Nephron progenitor cell (in vitro differentiated cells): ENCODE measurements around the gene TYRP1.

Source experiments
- DNase-seq: peaks from one replicate; pipeline ENCODE4 v3.0.0; 2021
- H3K27ac Mint-ChIP-seq: 2 replicates; pipeline ENCODE4 v1.8.0; 2021; ENCODE audit warnings: mild to moderate bottlenecking, moderate library complexity, mixed read lengths
- H3K27me3 Mint-ChIP-seq: 2 replicates; pipeline ENCODE4 v1.8.0; 2021; ENCODE audit warnings: mild to moderate bottlenecking, low read depth, mixed read lengths; ENCODE audit not compliant: poor library complexity
- H3K36me3 Mint-ChIP-seq: 2 replicates; pipeline ENCODE4 v1.8.0; 2021; ENCODE audit warnings: low read depth, mixed read lengths
- H3K4me1 Mint-ChIP-seq: 2 replicates; pipeline ENCODE4 v1.8.0; 2021; ENCODE audit warnings: mixed read lengths
- H3K4me3 Mint-ChIP-seq: 2 replicates; pipeline ENCODE4 v1.8.0; 2021; ENCODE audit warnings: mild to moderate bottlenecking, moderate library complexity, mixed read lengths
- H3K9me3 Mint-ChIP-seq: 2 replicates; pipeline ENCODE4 v1.8.0; 2021; ENCODE audit warnings: mild to moderate bottlenecking, moderate library complexity, mixed read lengths
- TF ChIP-seq, protein P1 (sequence below): fragments of 200-600 bp; sonication (generic); IDR thresholded peaks from 2 replicates; pipeline ENCODE4 v1.5.0; 2021; ENCODE audit warnings: antibody characterized with exemption

The TYRP1 gene

DNA sequence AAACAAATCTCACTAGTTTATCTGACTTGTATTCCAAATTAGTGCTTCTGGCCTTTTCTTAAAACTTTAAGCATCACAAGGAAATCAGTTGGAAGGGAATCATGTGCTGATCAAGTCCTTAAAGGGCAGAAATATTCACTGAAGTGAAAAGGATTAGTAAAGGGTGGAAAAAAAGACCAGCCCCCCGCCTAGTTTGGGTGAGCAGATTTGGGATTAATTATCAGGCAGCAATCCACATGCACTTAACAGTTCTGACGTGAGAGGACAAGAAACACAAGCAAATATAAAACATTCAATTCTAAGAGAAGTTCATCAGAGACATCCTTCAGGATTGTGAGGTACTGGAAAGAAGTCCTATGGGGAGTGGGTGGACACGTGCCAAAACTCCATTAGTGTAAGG, at the start of gene TYRP1:
TSS of gene TYRP1 (plus strand) at position 245 of the 400 bp plus-strand sequence. CDS start 612 bp downstream, outside the sequence.
- Mint-ChIP-seq H3K36me3 (no peaks in the 10 kb centered on the region), H3K4me3 (no peak within 1 kb of the TSS), H3K9me3 (no peaks in the 10 kb centered on the region), H3K27ac (no peak within 1 kb of the TSS), H3K4me1 (peaks cover 12% of the 10 kb centered on the region), H3K27me3 (no peaks in the 10 kb centered on the region)
- TF ChIP-seq, protein P1, sequence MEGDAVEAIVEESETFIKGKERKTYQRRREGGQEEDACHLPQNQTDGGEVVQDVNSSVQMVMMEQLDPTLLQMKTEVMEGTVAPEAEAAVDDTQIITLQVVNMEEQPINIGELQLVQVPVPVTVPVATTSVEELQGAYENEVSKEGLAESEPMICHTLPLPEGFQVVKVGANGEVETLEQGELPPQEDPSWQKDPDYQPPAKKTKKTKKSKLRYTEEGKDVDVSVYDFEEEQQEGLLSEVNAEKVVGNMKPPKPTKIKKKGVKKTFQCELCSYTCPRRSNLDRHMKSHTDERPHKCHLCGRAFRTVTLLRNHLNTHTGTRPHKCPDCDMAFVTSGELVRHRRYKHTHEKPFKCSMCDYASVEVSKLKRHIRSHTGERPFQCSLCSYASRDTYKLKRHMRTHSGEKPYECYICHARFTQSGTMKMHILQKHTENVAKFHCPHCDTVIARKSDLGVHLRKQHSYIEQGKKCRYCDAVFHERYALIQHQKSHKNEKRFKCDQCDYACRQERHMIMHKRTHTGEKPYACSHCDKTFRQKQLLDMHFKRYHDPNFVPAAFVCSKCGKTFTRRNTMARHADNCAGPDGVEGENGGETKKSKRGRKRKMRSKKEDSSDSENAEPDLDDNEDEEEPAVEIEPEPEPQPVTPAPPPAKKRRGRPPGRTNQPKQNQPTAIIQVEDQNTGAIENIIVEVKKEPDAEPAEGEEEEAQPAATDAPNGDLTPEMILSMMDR: no peak
- no peak for DNase-seq

- no peak for DNase-seq
- no peaks in the 10 kb centered on the region for H3K9me3 Mint-ChIP-seq
- no peak overlapping the region for H3K4me3 Mint-ChIP-seq
- H3K36me3 Mint-ChIP-seq: no peaks in the 10 kb centered on the region
- no peaks in the 10 kb centered on the region for H3K27me3 Mint-ChIP-seq
- TF ChIP-seq, protein P1: no peak
- H3K4me1 Mint-ChIP-seq: peaks cover 7% of the 10 kb centered on the region
- no peak overlapping the region for H3K27ac Mint-ChIP-seq
Measured at GRCh38 chr9:12643686-12644085, 49.5 kb upstream of the TYRP1 start.

GRCh38 chr9:12648925-12649324, 44.3 kb upstream of the TYRP1 start:
- no peak overlapping the region for H3K4me3 Mint-ChIP-seq
- DNase-seq: no peak
- H3K27me3 Mint-ChIP-seq: no peaks in the 10 kb centered on the region
- H3K27ac Mint-ChIP-seq: no peak overlapping the region
- H3K9me3 Mint-ChIP-seq: no peaks in the 10 kb centered on the region
- H3K36me3 Mint-ChIP-seq: no peaks in the 10 kb centered on the region
- no peaks in the 10 kb centered on the region for H3K4me1 Mint-ChIP-seq
- TF ChIP-seq, protein P1: no peak

DNA sequence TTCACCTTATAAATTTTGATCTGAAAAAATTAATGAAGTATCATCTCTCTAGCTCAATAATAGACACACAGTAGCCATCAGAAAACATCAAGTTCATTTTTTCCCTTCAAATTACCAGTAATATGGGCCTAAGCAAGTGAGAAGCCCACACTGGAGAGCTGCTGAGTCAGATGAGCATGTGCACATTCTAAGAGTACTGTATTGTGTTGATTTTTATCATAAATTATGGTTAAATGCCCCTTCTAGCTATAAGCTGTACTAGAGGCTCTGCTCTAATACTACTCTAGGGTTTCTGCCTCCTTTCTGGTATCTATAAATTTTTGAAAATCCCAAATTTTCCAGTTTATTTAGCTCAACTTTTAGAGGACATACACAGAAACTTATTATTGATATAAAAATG, 42.1 kb upstream of the TYRP1 start:
- TF ChIP-seq, protein P1: no peak
- Mint-ChIP-seq H3K4me1 (no peaks in the 10 kb centered on the region), H3K27ac (no peak overlapping the region), H3K4me3 (no peak overlapping the region), H3K27me3 (no peaks in the 10 kb centered on the region), H3K9me3 (no peaks in the 10 kb centered on the region), H3K36me3 (no peaks in the 10 kb centered on the region)
- no peak for DNase-seq

GRCh38 chr9:12652973-12653372, 40.2 kb upstream of the TYRP1 start:
- H3K27ac Mint-ChIP-seq: no peak overlapping the region
- no peak overlapping the region for H3K4me3 Mint-ChIP-seq
- TF ChIP-seq, protein P1: no peak
- DNase-seq: no peak
- no peaks in the 10 kb centered on the region for H3K36me3 Mint-ChIP-seq
- no peaks in the 10 kb centered on the region for H3K9me3 Mint-ChIP-seq
- H3K27me3 Mint-ChIP-seq: no peaks in the 10 kb centered on the region
- H3K4me1 Mint-ChIP-seq: no peaks in the 10 kb centered on the region

- H3K27ac Mint-ChIP-seq: no peak overlapping the region
- no peak for DNase-seq
- TF ChIP-seq, protein P1: no peak
- no peaks in the 10 kb centered on the region for H3K9me3 Mint-ChIP-seq
- H3K4me3 Mint-ChIP-seq: no peak overlapping the region
- no peaks in the 10 kb centered on the region for H3K27me3 Mint-ChIP-seq
- H3K36me3 Mint-ChIP-seq: no peaks in the 10 kb centered on the region
- H3K4me1 Mint-ChIP-seq: no peaks in the 10 kb centered on the region
Measured at GRCh38 chr9:12656803-12657202, 36.4 kb upstream of the TYRP1 start.
